Measurements from ENCODE around the gene SEMA3C.

- TF ChIP-seq CTCF (IDR thresholded peaks at IDR 0.05) (no peak), POLR2A (IDR thresholded peaks at IDR 0.05) (no peak)
Measured at GRCh38 chr7:80869821-80870751, 48.8 kb downstream of the SEMA3C start.
